Nephron (organoid): ENCODE results near the gene LECT2.

Experiments used
- H3K27ac Mint-ChIP-seq, 3 experiments: 2 replicates each; pipeline ENCODE4 v1.8.0; 2020; ENCODE audit warnings: mixed read lengths in 3 of 3, mild to moderate bottlenecking in 2 of 3, moderate library complexity in 1 of 3
- H3K27me3 Mint-ChIP-seq: 2 replicates; pipeline ENCODE4 v1.8.0; 2021; ENCODE audit warnings: low read depth, mild to moderate bottlenecking, moderate library complexity, mixed read lengths
- H3K36me3 Mint-ChIP-seq: 2 replicates; pipeline ENCODE4 v1.8.0; 2020; ENCODE audit warnings: low read depth, mixed read lengths
- H3K4me1 Mint-ChIP-seq: 2 replicates; pipeline ENCODE4 v1.8.0; 2020; ENCODE audit warnings: mixed read lengths
- H3K4me3 Mint-ChIP-seq, 3 experiments: 2 replicates each; pipeline ENCODE4 v1.8.0; 2020; ENCODE audit warnings: mild to moderate bottlenecking in 3 of 3, mixed read lengths in 3 of 3, moderate library complexity in 2 of 3
- H3K9me3 Mint-ChIP-seq: 2 replicates; pipeline ENCODE4 v1.8.0; 2020; ENCODE audit warnings: mixed read lengths
- CTCF ChIP-seq, 3 experiments: fragments of 200-600 bp; sonication (generic); IDR thresholded peaks; one replicate each; pipeline ENCODE4 v1.5.0; 2021; ENCODE audit warnings: antibody characterized with exemption in 3 of 3; ENCODE audit not compliant: unreplicated experiment in 3 of 3

Gene LECT2

DNA sequence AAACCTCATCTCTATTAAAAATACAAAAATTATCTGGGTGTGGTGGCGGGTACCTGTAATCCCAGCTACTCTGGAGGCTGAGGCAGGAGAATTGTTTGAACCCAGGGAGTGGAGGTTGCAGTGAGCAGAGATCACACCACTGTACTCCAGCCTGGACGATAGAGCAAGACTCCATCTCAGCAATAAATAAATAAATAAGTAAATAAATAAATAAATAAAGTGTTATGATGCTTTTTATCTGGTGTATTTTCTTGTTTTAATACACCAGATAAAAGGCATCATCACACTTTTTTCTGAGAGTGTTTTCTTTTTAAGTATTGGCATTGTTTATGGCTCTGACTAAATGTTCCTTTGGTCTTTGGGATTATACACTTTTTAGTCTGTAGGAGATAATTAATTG, 24.2 kb upstream of the LECT2 start:
- Mint-ChIP-seq H3K4me1 (peaks cover 39% of the 10 kb centered on the region), H3K36me3 (no peaks in the 10 kb centered on the region), H3K9me3 (peaks cover 5% of the 10 kb centered on the region), H3K27me3 (peaks cover 4% of the 10 kb centered on the region), H3K27ac (peak overlapping the region; percentile 83 to 96 (median 85)), H3K4me3 (no peak overlapping the region)
- TF ChIP-seq CTCF (IDR thresholded peaks at IDR 0.05; ENCODE audit: unreplicated experiment in 3 of 3): no peak

GRCh38 chr5:135978212-135978631, 23.4 kb upstream of the LECT2 start:
- no peak overlapping the region for H3K4me3 Mint-ChIP-seq
- no peak for TF ChIP-seq CTCF (IDR thresholded peaks at IDR 0.05; ENCODE audit: unreplicated experiment in 3 of 3)
- peaks cover 4% of the 10 kb centered on the region for H3K27me3 Mint-ChIP-seq
- H3K9me3 Mint-ChIP-seq: peaks cover 5% of the 10 kb centered on the region
- H3K4me1 Mint-ChIP-seq: peaks cover 46% of the 10 kb centered on the region
- peak overlapping the region in 1 of 3 experiments; percentile 81 for H3K27ac Mint-ChIP-seq
- H3K36me3 Mint-ChIP-seq: no peaks in the 10 kb centered on the region

DNA sequence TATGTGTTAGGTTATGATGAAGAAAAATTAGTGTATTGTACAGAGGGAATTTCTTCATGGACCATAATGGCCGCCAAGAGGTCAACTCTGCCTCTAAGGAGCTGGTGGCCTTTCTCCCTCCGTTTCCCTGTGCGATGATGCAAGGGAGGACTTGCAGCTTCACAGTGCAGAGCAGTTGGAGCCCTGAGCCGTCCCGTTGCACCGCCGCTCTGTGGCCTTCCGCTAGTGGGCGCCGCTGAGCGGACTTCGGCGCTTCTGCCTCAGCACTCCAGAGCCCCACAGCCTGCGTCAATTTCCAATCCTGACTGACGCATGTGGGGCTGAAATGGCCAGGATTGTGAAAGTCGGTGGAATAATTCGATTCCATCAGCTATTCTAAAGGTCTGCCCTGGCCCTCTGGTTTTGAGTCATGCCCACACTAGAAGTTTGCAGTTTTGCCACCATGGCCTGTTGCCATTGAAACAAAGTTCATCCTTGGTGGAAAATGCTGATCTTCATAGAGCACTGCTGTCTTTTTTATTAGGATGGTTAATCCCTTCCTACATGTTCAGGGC, 22.7 kb upstream of the LECT2 start:
- peak; percentile 30 to 49 (median 37) for TF ChIP-seq CTCF (IDR thresholded peaks at IDR 0.05; ENCODE audit: unreplicated experiment in 3 of 3)
- Mint-ChIP-seq H3K4me3 (no peak overlapping the region), H3K27ac (no peak overlapping the region), H3K9me3 (peaks cover 5% of the 10 kb centered on the region), H3K27me3 (peaks cover 4% of the 10 kb centered on the region), H3K36me3 (no peaks in the 10 kb centered on the region), H3K4me1 (peaks cover 46% of the 10 kb centered on the region)

GRCh38 chr5:135976216-135976615, 21.4 kb upstream of the LECT2 start:
- Mint-ChIP-seq H3K4me1 (peaks cover 46% of the 10 kb centered on the region), H3K4me3 (no peak overlapping the region), H3K36me3 (no peaks in the 10 kb centered on the region), H3K27me3 (peaks cover 4% of the 10 kb centered on the region), H3K27ac (no peak overlapping the region), H3K9me3 (no peaks in the 10 kb centered on the region)
- TF ChIP-seq CTCF (IDR thresholded peaks at IDR 0.05; ENCODE audit: unreplicated experiment in 3 of 3): no peak

DNA sequence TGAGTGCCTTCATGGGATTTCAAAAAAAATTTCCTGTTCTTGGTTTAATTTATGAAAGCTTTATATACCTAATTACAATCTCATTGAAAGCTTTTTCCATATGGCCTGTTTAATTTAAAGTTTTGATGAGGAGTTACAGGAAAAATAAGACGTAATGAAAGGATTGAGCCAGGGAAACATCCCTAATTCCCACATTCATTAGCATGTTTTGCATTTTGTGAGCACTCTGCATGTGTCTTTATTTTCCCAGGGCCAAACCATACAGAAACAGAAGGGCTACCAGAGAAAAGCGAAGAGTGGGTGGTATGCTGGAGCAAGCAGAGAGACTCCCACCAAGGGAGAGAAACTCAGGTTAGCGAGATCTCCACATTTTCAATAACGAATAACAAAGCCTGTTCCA, 20.3 kb upstream of the LECT2 start:
- Mint-ChIP-seq H3K27me3 (peaks cover 4% of the 10 kb centered on the region), H3K9me3 (peaks cover 9% of the 10 kb centered on the region), H3K4me3 (no peak overlapping the region), H3K36me3 (no peaks in the 10 kb centered on the region), H3K4me1 (peaks cover 42% of the 10 kb centered on the region), H3K27ac (peak overlapping the region in 2 of 3 experiments; percentile 69 to 73)
- no peak for TF ChIP-seq CTCF (IDR thresholded peaks at IDR 0.05; ENCODE audit: unreplicated experiment in 3 of 3)

DNA sequence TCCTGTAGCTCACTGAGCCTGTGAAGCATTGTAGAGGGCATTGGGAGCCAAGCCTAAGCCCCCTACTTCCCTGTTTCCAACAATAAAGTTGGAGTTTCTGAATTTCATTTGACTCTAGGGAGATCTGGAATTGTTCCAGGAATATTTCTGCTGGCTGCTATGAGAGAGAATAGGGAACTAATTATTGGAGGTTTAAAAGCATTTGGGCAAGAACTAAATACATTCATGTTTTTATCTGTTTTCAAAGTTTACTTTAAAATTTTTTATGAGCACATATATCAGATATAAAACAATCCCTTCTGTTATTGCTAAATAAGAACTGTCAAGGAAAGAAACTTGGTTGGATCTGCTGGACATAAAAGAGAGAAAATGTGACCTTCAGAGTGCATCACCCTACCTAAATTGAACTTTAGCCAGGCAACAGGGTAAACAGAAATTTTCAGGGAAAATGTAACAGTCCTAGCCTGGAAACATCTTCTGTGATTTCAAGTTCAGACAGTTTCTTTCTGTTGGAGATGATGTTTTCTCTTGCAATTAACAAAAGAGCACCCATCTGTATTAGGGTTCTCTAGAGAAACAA, 19.3 kb upstream of the LECT2 start:
- no peak for TF ChIP-seq CTCF (IDR thresholded peaks at IDR 0.05; ENCODE audit: unreplicated experiment in 3 of 3)
- Mint-ChIP-seq H3K27me3 (peaks cover 4% of the 10 kb centered on the region), H3K9me3 (peaks cover 9% of the 10 kb centered on the region), H3K4me3 (no peak overlapping the region), H3K36me3 (no peaks in the 10 kb centered on the region), H3K4me1 (peaks cover 32% of the 10 kb centered on the region), H3K27ac (peak overlapping the region; percentile 62 to 73 (median 71))
